GM12878 (cell line): ENCODE data around the gene SNX2. TPM values are rescaled to one million over a fixed set of nuclear protein-coding genes. Genes with fewer than 3 reads are reported as not detected.
"Not testable (repeated sequence)": the region's sequence is repeated elsewhere in the genome, so short reads cannot be mapped to it uniquely, and the experiment has no call there.

Source experiments
- ATAC-seq: fragments of 200-7000 bp; cut with Tn5 transposase; 3 replicates; pipeline ENCODE4 v1.9.1; 2020; ENCODE audit warnings: mild to moderate bottlenecking, moderate library complexity
- BruUV-seq: library from RNA; stranded (reverse); fragments of 400-500 nt; replicated peaks from 2 replicates; lab custom pipeline; 2021; lab: Mats Ljungman, UMichigan
- CTCF ChIA-PET: fragments of 300-600 bp; sonication (Branson Sonifier 250); formaldehyde crosslinking; extraction: SDS; loops from one replicate; lab custom pipeline; 2021; ENCODE audit warnings: inconsistent platforms; lab: Yijun Ruan, JAX
- POLR2A ChIA-PET: fragments of 350-600 bp; formaldehyde crosslinking; extraction: SDS; loops from one replicate; lab custom pipeline; 2021; ENCODE audit warnings: inconsistent platforms; lab: Charles Lee
- RAD21 ChIA-PET: fragments of 300-600 bp; sonication (Branson Sonifier 250); formaldehyde crosslinking; loops from one replicate; lab custom pipeline; 2023; ENCODE audit warnings: antibody characterized with exemption; ENCODE audit not compliant: unreplicated experiment; lab: Charles Lee
- SMC1A ChIA-PET: fragments of 300-600 bp; sonication (Branson Sonifier 250); formaldehyde crosslinking; loops from one replicate; lab custom pipeline; 2023; ENCODE audit not compliant: unreplicated experiment, uncharacterized antibody; lab: Charles Lee
- DNase-seq: peaks from one replicate; pipeline ENCODE4 v3.0.0-alpha.2; 2011; ENCODE audit warnings: low read depth, low spot score
- FAIRE-seq: peaks from 3 replicates; lab custom pipeline; 2011; peaks lifted over from hg19 to GRCh38; lab: Jason Lieb, UNC
- H2AFZ ChIP-seq: 2 replicates; pipeline ENCODE4 v1.6.0; 2011; ENCODE audit warnings: low read depth, low read length, control low read depth; ENCODE audit not compliant: control insufficient read depth
- H3K27ac ChIP-seq: 2 replicates; pipeline ENCODE4 v1.5.1; 2011; ENCODE audit warnings: control low read depth; ENCODE audit not compliant: control insufficient read depth, insufficient read depth
- H3K27me3 ChIP-seq, 2 experiments: replicated peaks in 1 of 2; 2 replicates each; pipeline versions ENCODE4 v1.6.0 to v1.6.1; 2011; ENCODE audit warnings: low read length in 1 of 2; ENCODE audit not compliant: control insufficient read depth in 2 of 2, insufficient read depth in 2 of 2
- H3K36me3 ChIP-seq, 2 experiments: 2 replicates each; pipeline ENCODE4 v1.5.1; 2011; ENCODE audit warnings: low read length in 1 of 2; ENCODE audit not compliant: control insufficient read depth in 2 of 2, insufficient read depth in 2 of 2
- H3K4me1 ChIP-seq: 2 replicates; pipeline ENCODE4 v1.6.1; 2011; ENCODE audit warnings: mild to moderate bottlenecking, low read length, moderate library complexity, mixed read lengths; ENCODE audit not compliant: control insufficient read depth, insufficient read depth
- H3K4me2 ChIP-seq: 2 replicates; pipeline ENCODE4 v1.6.0; 2011; ENCODE audit warnings: control low read depth; ENCODE audit not compliant: control insufficient read depth, insufficient read depth
- H3K4me3 ChIP-seq: fragments of 200-600 bp; sonication (generic); 2 replicates; pipeline ENCODE4 v1.5.1; 2016
- H3K79me2 ChIP-seq: 2 replicates; pipeline ENCODE4 v1.6.0; 2011; ENCODE audit warnings: low read length; ENCODE audit not compliant: control insufficient read depth, insufficient read depth
- H3K9ac ChIP-seq: 2 replicates; pipeline ENCODE4 v1.8.0; 2011; ENCODE audit warnings: low read length, control low read depth, mixed read lengths; ENCODE audit not compliant: control insufficient read depth, insufficient read depth
- H3K9me3 ChIP-seq: replicated peaks from 3 replicates; pipeline ENCODE4 v1.5.1; 2011; ENCODE audit warnings: mild to moderate bottlenecking, low read length; ENCODE audit not compliant: control insufficient read depth, insufficient read depth
- H4K20me1 ChIP-seq: 2 replicates; pipeline ENCODE4 v1.6.0; 2011; ENCODE audit not compliant: control insufficient read depth, insufficient read depth
- EGR1 ChIP-seq, 2 experiments: IDR thresholded peaks; 1 replicate in 1 of 2; 2 replicates in 1 of 2; pipeline ENCODE4 v1.6.1; 2011 to 2012; ENCODE audit warnings: low read depth in 2 of 2, low read length in 2 of 2, borderline replicate concordance in 1 of 2, mild to moderate bottlenecking in 1 of 2, moderate library complexity in 1 of 2
- MTA2 ChIP-seq: fragments of 450-650 bp; IDR thresholded peaks from 2 replicates; pipeline ENCODE4 v1.6.1; 2016; ENCODE audit warnings: low read depth, mild to moderate bottlenecking, moderate library complexity
- NR2F1 ChIP-seq: fragments of 450-650 bp; conservative IDR thresholded peaks from 2 replicates; pipeline ENCODE4 v1.6.1; 2017; ENCODE audit warnings: mild to moderate bottlenecking
- WGBS: methylation state at CpG from one replicate; pipeline ENCODE4 v1.1.6; 2016; ENCODE audit warnings: low lambda C conversion rate; ENCODE audit not compliant: insufficient replicate concordance, insufficient coverage; ENCODE audit errors: missing lambda C conversion rate; 5-methylcytosine and 5-hydroxymethylcytosine counted together
- in situ Hi-C: fragments of 300-500 bp; cut with MboI; formaldehyde crosslinking; loops from 9 replicates; pipeline ENCODE4 v1.14.3; 2018; ENCODE audit warnings: mixed read lengths
- intact Hi-C: fragments of 100-400 bp; cut with micrococcal nuclease; formaldehyde crosslinking; loops from one replicate; pipeline ENCODE4 v1.14.2; 2022; ENCODE audit not compliant: unreplicated experiment
- polyA plus RNA-seq, 11 experiments: library from polyadenylated mRNA; depleted of rRNA in 4 of 11; unstranded in 6 of 11; stranded (reverse) in 5 of 11; fragments of >200 nt; fragmentation: Nextera tagmentation in 4 of 11; fragmentation: Illumina TruSeq in 1 of 11; extraction: Ambion mirVana in 4 of 11; extraction: Trizol in 1 of 11; gene quantifications; 1 replicate in 1 of 11; 2 replicates in 10 of 11; pipeline versions ENCODE4 v1.2.1 to v1.2.3, GENCODE V29; 2011 to 2016; ENCODE audit warnings: inconsistent platforms in 2 of 11, missing spikeins in 2 of 11, low read depth in 1 of 11
- total RNA-seq, 4 experiments: library from RNA; depleted of rRNA in 3 of 4; stranded (reverse); fragments of >200 nt in 3 of 4; fragmentation: Illumina TruSeq in 1 of 4; extraction: Trizol in 1 of 4; gene quantifications; 2 replicates each; pipeline versions ENCODE4 v1.2.1 to v1.2.3, GENCODE V29; 2013 to 2021

Gene SNX2
- total and polyA plus RNA-seq, 10 of the 15 experiments (the other 5 are each of a cell fraction or from before 2014, with no cell fraction given): 46.3 to 84.3 (median 63.0) TPM

GRCh38 chr5:122761115-122761514 lies 13.8 kb upstream of the SNX2 start:
- TF ChIP-seq MTA2: 0 out of 2 replicates have a peak, but pooled peaks have one; percentile 12
- TF ChIP-seq EGR1 (IDR thresholded peaks at IDR 0.05; ENCODE audit: borderline replicate concordance in 1 of 2, low read depth in 2 of 2, low read length in 2 of 2): no peak
- TF ChIP-seq NR2F1: 0 out of 2 replicates have a peak, but pooled peaks have one; percentile 35
- H3K4me3 ChIP-seq: no peak overlapping the region
- no TSS peak for BruUV-seq
- H2AFZ ChIP-seq: peak overlapping the region; percentile 44
- WGBS: 68% methylated on average over 1 of the region's 1 CpG
- DNase-seq: no peak
- no peaks in the 10 kb centered on the region for H3K27me3 ChIP-seq
- ATAC-seq: peak; percentile 59
- no peaks in the 10 kb centered on the region for H3K36me3 ChIP-seq
- H4K20me1 ChIP-seq: no peaks in the 10 kb centered on the region
- no peaks in the 10 kb centered on the region for H3K9me3 ChIP-seq
- in situ Hi-C loops: no loop called here
- no peak overlapping the region for H3K4me2 ChIP-seq
- FAIRE-seq: no peak
- ChIA-PET CTCF (interaction anchor here (1.2 to 1.7 kb wide), 4 partner anchors 9 to 57 kb away, joined by 3 to 11 read pairs (median 6); partner anchors contain the start of gene SNX2), SMC1A (interaction anchor here (0.8 to 1.5 kb wide), 8 partner anchors 9 to 59 kb away, joined by 3 to 16 read pairs (median 4); partner anchors contain the start of gene SNX2), RAD21 (interaction anchor here (0.8 to 2.1 kb wide), 3 partner anchors 11 to 59 kb away, joined by 3 to 7 read pairs (median 3); no protein-coding TSS in a partner anchor), POLR2A (interaction anchor here (0.5 to 1.4 kb wide), 4 partner anchors 8 to 364 kb away, joined by 3 to 5 read pairs (median 3); partner anchors contain the start of gene SNX2)
- intact Hi-C loops: no loop called here
- no peak overlapping the region for H3K9ac ChIP-seq
- no peak overlapping the region for H3K27ac ChIP-seq
- peaks cover 17% of the 10 kb centered on the region for H3K4me1 ChIP-seq
- H3K79me2 ChIP-seq: no peaks in the 10 kb centered on the region

- ATAC-seq, H3K79me2 ChIP-seq, DNase-seq, H3K9me3 ChIP-seq, H4K20me1 ChIP-seq, intact Hi-C loops, H3K27me3 ChIP-seq, H3K36me3 ChIP-seq, H3K9ac ChIP-seq, FAIRE-seq, H3K27ac ChIP-seq, H3K4me2 ChIP-seq, in situ Hi-C loops, H3K4me3 ChIP-seq, BruUV-seq, H2AFZ ChIP-seq: not testable (repeated sequence)
- RAD21 ChIA-PET: interaction anchor here (2.1 kb wide), 1 partner anchor 60 kb away, joined by 7 read pairs; no protein-coding TSS in a partner anchor
- WGBS: 82% methylated on average over 5 of the region's 5 CpGs
- SMC1A ChIA-PET: interaction anchor here (1.0 to 1.5 kb wide), 5 partner anchors 9 to 22 kb away, joined by 3 to 16 read pairs (median 5); partner anchors contain the start of gene SNX2
- peaks cover 10% of the 10 kb centered on the region for H3K4me1 ChIP-seq
- CTCF ChIA-PET: interaction anchor here (1.0 to 1.7 kb wide), 5 partner anchors 10 to 58 kb away, joined by 3 to 11 read pairs (median 5); partner anchors contain the start of gene SNX2
- POLR2A ChIA-PET: interaction anchor here (0.6 to 1.4 kb wide), 5 partner anchors 9 to 725 kb away, joined by 3 to 8 read pairs (median 3); partner anchors contain the start of gene SNX2
These were observed 13.0 kb upstream of the SNX2 start for GRCh38 chr5:122761896-122762295.
